Renal cortex interstitium (tissue), 11 donors: ENCODE data around the gene DNAH11. TPM values are rescaled to one million over a fixed set of nuclear protein-coding genes. Genes with fewer than 3 reads are reported as not detected.

ENCODE experiments used
- DNase-seq, 11 donors: peaks; one replicate each; pipeline ENCODE4 v3.0.0-alpha.2; 2013; ENCODE audit warnings: low read depth in 9 of 11, low spot score in 4 of 11; ENCODE audit errors: extremely low read depth in 1 of 11
- polyA plus RNA-seq, 3 donors: library from polyadenylated mRNA; unstranded; fragments of 120-200 nt; gene quantifications; one replicate each; pipeline ENCODE4 v1.2.1, GENCODE V29; 2013; ENCODE audit not compliant: insufficient read length in 3 of 3

Gene DNAH11
- polyA plus RNA-seq, 3 donors, result 0.78 to 4.3 (median 1.8) TPM

DNA sequence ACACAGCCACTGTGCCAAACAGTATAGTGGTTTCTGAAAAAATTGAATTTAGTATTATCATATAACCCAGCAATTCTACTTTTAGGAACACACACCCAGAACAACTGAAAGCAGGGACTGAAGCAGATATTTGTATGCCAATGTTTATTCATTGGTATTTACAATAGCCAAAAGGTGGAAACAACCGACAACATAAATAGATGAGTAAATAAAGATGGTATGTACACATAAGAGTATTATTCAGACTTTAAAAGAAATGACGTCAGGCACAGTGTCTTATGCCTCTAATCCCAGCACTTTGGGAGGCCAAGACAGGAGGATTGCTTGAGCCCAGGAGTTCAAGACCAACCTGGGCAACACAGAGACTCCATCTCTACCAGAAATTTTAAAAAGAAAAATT is 395.6 kb downstream of the DNAH11 start:
- DNase-seq, result no peak

DNA sequence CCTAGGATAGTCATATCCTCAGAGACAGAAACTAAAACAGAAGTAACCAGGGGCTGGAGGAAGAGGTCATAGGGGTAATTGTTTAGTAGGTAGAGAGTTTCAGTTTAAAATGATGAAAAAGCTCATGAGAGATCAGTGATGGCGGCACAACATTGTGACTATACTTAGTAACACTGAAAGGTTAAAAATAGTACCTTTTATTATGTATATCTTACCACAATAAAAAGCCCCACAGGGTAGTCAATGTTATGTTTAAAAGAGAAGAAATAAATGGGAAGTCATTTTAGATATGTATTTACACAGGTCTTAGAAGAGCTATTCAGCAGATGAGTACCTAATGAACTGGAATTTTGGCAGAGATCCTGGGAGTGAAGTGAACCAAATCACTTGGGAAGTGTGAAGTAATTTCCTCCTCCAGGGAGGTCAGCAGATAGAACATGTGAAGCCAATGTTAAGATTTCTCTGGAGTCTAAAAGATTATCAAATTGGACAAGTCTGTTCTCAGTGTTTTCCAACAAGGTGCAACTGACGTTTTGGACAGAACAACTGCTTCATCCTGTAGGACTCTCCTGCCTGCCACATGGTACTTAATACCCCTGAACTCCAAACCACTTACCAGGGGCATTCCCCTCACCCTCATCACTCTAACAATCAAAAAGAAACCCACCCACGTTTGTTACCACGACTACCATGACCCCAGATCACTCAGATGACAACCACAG is 396.5 kb downstream of the DNAH11 start:
- no peak for DNase-seq

DNA sequence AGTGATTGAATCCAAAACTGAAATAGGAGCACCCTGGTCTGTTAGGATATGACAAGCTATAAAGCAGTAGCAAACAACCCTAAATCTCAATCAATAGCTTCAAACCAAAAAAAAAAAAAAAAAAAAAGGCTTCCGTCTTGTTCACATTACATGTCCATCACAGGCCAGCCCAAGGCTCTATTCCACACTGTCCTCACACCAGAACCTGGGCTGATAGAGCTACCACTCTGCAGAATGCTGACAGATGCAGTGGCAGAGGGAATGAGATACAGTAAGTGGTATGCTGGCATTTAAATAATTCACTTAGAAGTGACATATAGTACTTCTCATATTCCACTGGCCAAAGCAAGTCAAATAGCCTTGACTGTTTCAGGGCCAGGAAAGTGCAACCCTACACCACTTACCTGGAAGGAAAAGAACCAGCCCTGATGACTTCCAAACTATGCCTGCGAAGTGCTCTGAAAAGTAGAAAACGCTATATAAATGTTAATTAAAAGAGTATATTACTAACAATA is 397.1 kb downstream of the DNAH11 start:
- DNase-seq, result no peak

DNA sequence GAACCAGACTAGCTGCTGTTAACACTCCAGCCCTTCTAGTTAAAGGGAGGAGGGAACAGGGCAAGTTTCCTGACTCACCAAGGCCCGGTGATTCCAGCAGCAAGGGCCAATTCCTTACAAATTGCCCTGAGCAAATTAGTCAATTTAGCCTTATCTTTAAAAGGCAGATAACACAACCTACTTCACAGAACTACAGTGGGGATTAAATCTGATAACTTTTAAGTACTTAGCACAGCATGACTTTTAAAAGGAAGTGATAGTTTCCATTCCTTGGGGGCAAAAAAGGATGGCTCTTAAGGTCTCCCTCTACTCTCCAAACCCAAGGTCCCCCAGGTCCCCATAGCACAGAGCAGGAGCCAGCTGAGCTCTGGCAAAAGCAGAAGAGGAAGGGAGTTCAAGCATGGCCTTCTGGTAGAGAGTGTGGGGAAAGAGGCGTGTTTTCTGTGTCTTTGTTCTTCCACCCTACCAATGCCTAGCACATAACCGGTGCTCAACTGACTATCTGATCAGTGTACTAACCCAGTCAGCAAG is 398.8 kb downstream of the DNAH11 start:
- DNase-seq, result no peak

DNA sequence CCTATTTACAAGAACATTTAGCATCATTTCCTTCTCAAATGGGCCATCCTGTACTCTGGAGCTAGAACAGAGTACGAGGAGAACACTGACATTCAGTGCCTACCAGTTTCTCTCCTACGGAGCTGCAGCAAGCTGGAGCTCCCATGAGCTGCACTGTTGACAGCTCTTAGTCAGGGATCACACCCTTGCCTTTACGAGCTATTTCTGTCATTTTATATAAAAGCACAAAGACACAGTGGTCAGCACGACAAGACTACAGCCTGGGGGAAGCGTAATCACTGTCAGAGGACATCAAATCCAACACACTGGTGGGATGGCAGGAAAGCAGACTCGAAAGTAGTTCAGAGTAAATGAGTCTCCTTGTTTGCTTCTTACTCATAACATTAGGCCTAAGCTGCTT is 400.1 kb downstream of the DNAH11 start:
- DNase-seq, result no peak

DNA sequence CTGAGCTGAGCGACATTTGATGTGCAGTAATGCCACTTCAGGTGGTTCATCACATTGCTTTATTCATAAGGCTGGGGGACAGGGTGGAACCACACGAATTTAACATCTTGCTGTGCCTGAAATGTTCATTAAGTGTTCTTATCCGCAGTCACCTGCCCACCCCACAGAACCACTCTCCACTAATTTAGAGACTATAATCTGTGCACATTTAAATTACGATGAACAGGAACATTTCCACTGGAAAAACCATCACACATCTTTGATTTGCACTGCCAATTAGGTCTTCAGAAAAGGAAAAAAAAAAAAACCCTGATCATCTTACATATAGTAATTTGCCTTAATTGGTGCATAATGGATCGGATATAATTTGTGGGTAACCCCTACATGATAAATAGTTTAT is 400.6 kb downstream of the DNAH11 start:
- DNase-seq, result no peak

DNA sequence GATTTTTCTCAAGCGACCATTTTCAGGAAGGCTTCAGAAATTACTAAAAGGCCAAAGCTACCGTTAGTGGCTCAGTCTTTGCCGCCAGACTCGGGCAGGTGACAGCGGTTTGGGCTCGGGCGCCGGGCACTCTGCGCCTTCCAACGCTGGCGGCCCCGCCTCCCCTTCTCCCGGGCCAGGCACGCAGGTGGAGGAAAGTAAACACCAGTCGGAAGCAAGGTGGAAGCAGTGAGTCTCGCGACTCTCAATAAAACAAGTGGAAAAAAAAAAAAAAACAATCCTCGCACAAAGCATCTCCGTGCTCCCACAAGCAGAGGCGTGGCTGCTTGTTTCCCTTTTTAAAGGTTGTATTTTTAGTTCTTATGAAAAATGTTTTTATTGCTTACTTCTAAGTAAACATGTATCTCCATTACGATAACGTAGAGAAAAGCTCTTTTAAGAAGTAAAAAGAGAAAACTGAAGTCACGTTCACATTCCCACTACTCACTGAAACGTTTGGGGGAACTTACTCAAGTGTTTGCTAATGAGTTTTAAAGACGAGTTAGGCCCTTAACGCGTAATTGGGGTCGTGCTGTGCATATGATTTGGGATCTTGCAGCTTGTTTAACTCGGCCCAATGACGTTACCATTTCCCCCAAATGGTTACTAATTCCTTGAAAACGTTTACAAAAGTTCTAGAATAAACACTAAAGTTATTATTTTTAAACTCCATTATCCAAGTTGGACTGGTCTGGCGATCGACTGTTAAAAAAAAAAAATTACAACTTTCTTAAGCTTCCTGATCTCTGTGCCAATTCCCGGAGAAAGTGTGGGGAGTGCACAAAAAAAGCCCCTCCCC is 402.0 kb downstream of the DNAH11 start:
- DNase-seq, result peak in 6 of 11 donors; percentile 18 to 55 (median 48)

DNA sequence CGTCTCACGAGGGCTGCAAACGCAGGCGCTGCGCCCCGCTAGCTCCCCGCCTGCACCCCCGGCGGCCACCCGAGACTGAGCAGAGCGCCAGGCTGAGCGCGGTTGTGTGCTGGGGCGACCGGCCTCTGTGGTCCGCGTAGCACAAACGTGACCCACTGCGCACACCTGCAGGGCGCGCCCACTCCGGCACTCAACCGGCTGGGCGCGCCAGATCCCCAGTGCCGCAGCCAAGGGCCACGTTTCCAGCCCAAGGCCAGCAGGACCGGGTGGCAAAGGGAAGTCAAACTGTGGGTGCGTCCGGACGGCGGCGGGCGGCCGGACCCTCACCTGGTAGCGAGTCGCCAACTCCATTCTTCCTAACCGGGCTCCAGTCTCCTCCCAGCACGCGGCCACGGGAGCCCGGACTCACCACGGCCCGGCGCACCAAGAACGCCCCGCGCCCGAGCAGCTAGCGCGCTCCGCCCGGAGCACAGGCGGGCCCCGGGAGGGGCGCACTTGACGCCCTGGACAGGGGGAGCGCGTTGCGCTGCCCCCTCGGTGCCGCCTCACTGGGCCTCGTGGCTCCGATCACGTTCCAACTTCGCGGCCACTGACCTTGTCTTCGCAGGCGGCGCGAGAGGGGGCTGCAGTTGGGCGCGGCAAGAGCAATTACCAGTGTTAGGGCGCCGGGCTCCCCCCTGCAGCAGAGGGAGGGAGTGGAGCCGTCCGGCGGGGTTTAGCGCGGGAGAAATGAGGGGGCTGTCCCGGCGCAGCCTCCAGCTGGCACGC is 402.8 kb downstream of the DNAH11 start, which contains the start of gene CDCA7L:
TSS of gene CDCA7L (minus strand) at position 446 of the 768 bp plus-strand sequence. CDS start at position 351, 95 bp downstream.
- DNase-seq, result peak; percentile 53 to 73 (median 63)

DNA sequence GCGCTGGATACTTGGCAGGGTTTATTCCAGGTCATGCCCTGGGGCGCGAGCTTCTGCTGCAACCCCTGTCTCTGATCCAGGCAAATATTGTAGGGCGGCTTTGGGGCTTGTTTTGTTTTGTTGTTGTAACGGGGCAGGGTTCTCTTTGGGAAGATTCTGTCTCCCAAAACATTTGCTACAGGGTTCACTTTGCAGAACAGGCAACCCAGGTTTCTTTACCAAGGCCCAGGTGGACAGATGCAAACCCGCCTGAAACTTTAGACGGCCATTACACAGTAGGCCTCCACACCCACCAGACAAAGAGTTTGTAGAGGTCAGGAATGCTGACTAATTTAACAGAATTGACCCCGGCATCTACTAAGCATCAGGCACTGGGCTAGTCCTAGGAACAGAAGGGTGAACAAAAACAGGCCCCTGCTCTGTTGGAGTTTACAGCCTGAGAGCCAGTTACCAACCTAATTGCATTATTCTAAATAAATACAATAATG is 403.4 kb downstream of the DNAH11 start:
- DNase-seq, result no peak

DNA sequence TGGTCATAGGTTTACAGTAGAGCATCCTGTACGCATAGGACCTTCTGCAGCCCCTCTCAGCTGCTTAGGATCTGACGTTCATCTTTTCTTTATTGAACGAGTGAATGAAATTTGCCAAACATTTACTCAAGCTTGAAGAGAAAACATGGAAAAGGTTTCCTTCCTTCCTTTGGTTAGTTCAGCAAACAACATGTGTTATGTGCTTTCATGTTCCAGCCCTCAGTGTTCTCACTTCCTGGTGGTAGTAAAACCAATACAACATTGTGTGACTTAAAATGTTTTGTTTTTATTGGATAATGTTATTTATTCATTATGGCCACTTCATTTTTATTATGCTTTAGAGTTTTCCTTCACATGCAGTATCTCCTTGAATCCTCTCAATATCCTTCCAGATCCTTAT is 404.2 kb downstream of the DNAH11 start:
- no peak for DNase-seq

DNA sequence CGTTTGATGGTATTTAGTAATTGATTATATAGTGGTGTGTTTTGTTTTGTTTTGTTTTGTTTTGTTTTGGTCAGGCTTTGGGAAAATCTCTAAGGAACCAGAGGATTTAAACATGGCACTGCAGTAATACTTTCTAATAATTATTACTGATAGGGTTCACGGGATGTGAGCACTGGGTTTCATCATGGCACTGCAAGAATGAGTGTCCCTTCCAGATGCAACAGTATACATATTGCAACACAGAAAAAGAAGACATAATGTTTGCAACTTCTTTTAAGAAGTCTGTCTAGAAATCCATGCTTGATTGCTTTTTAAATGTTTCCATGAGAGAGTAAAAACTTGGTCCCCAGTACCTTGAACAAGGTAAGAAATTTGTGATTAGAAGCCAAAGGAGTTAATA is 405.1 kb downstream of the DNAH11 start:
- DNase-seq, result no peak

DNA sequence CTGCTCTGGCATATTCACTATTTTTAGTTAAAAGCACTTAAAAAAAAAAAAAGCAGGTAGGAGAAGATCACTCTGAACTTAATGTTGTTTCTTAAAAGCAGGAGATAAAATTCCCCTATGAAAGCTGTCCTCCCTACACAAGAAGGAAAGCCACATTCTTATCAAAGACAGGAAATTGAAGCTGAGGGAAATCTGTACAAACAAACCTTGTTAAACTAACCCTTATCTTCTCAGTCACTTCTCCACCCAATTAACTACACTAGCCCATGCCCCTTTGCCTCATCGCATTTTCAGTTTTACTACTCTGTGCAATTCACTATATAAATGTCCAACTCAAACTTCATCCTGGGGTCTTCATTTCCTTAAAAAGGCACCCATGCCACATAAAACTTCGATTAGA is 405.5 kb downstream of the DNAH11 start:
- DNase-seq, result no peak

DNA sequence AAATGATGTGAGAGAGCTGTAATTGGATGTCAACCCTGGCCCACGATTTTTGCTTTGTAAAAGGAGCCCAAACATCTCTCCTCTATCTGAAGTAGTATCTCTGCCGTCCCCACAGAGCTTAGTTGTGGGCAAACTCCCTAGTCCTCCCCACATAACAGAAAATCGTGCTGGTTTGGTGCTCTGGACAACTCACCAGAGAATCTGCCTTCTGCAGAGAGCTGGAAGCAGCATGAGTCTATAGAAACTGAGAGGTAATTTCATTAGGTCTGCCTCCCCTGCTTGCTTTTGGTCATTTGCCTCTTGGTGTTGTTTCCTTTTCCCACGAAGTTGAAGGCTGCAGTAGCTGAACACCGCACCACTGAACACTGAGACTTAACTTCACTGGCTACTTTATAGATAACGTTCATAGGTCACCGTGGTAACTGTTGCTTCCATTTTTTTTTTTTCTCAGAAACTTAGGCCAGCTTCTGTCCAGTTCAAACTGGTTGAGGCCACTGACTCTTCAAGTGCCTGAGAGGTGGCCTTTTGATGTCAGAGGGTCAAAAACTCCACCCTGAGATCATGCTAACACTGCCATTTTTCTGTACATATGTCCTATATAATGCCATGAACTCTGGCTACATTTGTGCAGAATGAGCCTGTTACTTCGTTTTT is 406.2 kb downstream of the DNAH11 start:
- DNase-seq, result no peak

Other genes with a start within 250 kb of the DNAH11 start
- gene SP4, start 115.0 kb upstream of the DNAH11 start, polyA plus RNA-seq, result 10 to 100 TPM; 14.0 to 15.8 (median 14.4) TPM